Measurements from ENCODE around the gene KLK10.

GRCh38 chr19:50974702-50975556 lies 44.6 kb downstream of the KLK10 start:
- TF ChIP-seq CTCF (conservative IDR thresholded peaks at IDR 0.05; ENCODE audit: low read depth, low read length) (no peak), EZH2 (IDR thresholded peaks at IDR 0.05; ENCODE audit: borderline replicate concordance, low read depth, low read length, poor library complexity, severe bottlenecking) (no peak)
